ENCODE measurements around the gene ZBTB21.

DNA sequence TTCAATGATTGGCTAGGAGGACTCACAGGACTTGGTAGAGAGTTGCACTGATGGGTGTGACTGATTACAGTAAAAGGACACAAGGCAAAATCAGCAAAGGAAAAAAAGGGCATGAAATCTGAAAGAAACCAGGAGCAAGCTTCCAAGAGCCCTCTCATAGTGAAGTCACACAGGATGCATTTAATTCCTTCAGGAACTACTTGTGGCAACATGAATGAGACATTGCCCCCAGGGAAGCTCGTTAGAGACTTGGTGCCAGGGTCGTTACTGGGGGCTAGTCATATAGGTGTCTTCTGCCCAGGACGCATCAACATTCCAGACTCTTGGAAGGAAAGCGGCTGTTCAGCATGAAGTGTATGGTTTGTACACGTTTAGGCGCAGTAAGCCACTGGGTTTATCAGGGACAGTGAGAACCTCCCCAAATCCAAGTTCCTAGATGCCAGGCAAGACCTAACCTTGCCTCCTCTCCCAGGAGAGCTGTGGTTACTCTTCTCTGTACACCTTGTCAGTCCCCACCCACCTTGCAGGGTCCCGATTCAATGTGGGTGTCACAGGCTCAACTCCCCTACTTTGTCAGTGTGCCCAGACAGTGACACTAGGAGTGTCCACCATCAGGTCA lies 30.3 kb downstream of the ZBTB21 start:
- TF ChIP-seq, protein P1, sequence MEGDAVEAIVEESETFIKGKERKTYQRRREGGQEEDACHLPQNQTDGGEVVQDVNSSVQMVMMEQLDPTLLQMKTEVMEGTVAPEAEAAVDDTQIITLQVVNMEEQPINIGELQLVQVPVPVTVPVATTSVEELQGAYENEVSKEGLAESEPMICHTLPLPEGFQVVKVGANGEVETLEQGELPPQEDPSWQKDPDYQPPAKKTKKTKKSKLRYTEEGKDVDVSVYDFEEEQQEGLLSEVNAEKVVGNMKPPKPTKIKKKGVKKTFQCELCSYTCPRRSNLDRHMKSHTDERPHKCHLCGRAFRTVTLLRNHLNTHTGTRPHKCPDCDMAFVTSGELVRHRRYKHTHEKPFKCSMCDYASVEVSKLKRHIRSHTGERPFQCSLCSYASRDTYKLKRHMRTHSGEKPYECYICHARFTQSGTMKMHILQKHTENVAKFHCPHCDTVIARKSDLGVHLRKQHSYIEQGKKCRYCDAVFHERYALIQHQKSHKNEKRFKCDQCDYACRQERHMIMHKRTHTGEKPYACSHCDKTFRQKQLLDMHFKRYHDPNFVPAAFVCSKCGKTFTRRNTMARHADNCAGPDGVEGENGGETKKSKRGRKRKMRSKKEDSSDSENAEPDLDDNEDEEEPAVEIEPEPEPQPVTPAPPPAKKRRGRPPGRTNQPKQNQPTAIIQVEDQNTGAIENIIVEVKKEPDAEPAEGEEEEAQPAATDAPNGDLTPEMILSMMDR (IDR thresholded peaks at IDR 0.05) = no peak
- no peak for TF ChIP-seq POLR2A (IDR thresholded peaks at IDR 0.05)
